Endodermal cell (in vitro differentiated cells): ENCODE results near the gene NCBP2L. TPM values are rescaled to one million over a fixed set of nuclear protein-coding genes. Genes with fewer than 3 reads are reported as not detected.

ENCODE experiments used
- DNase-seq: peaks from one replicate; pipeline ENCODE4 v3.0.0-alpha.2; 2017
- H3K27ac ChIP-seq: 2 replicates; pipeline ENCODE4 v1.5.1; 2013; ENCODE audit warnings: mild to moderate bottlenecking, low read depth, low read length, moderate library complexity
- H3K27me3 ChIP-seq: 2 replicates; pipeline ENCODE4 v1.6.1; 2013; ENCODE audit warnings: mild to moderate bottlenecking, low read length, moderate library complexity; ENCODE audit not compliant: insufficient read depth, control insufficient read depth, poor library complexity, severe bottlenecking
- H3K36me3 ChIP-seq: 2 replicates; pipeline ENCODE4 v1.7.0; 2013; ENCODE audit warnings: mild to moderate bottlenecking, low read length, moderate library complexity; ENCODE audit not compliant: control insufficient read depth, insufficient read depth
- H3K4me1 ChIP-seq: one replicate; pipeline ENCODE4 v1.7.0; 2013; ENCODE audit warnings: low read length; ENCODE audit not compliant: control insufficient read depth, insufficient read depth
- H3K4me3 ChIP-seq: 2 replicates; pipeline ENCODE4 v1.5.1; 2013; ENCODE audit warnings: mild to moderate bottlenecking, low read length, moderate library complexity
- H3K9ac ChIP-seq: 2 replicates; pipeline ENCODE4 v1.6.1; 2013; ENCODE audit warnings: mild to moderate bottlenecking, low read length, moderate library complexity; ENCODE audit not compliant: poor library complexity, severe bottlenecking; ENCODE audit errors: extremely low read depth
- H3K9me3 ChIP-seq: 2 replicates; pipeline ENCODE4 v1.6.1; 2013; ENCODE audit warnings: mild to moderate bottlenecking, low read length, moderate library complexity; ENCODE audit not compliant: control insufficient read depth
- H3K27ac Mint-ChIP-seq: 2 replicates; pipeline ENCODE4 v1.8.0; 2020; ENCODE audit warnings: mixed read lengths
- H3K27me3 Mint-ChIP-seq: 2 replicates; pipeline ENCODE4 v1.8.0; 2021; ENCODE audit warnings: mild to moderate bottlenecking, mixed read lengths; ENCODE audit not compliant: insufficient read depth
- H3K36me3 Mint-ChIP-seq: 2 replicates; pipeline ENCODE4 v1.8.0; 2020; ENCODE audit warnings: low read depth, mixed read lengths
- H3K4me1 Mint-ChIP-seq: 2 replicates; pipeline ENCODE4 v1.8.0; 2020; ENCODE audit warnings: mixed read lengths
- H3K4me3 Mint-ChIP-seq: 2 replicates; pipeline ENCODE4 v1.8.0; 2020; ENCODE audit warnings: mild to moderate bottlenecking, moderate library complexity, mixed read lengths
- H3K9me3 Mint-ChIP-seq: 2 replicates; pipeline ENCODE4 v1.8.0; 2020; ENCODE audit warnings: mild to moderate bottlenecking, mixed read lengths
- CTCF ChIP-seq: fragments of 200-600 bp; sonication (generic); conservative IDR thresholded peaks from 2 replicates; pipeline ENCODE4 v1.5.0; 2021; ENCODE audit warnings: antibody characterized with exemption, mild to moderate bottlenecking
- WGBS, 2 experiments: methylation state at CpG; one replicate each; pipeline versions ENCODE4 v1.1.5 to v1.1.7; 2013; ENCODE audit warnings: missing lambda C conversion rate in 2 of 2, mixed read lengths in 1 of 2; ENCODE audit not compliant: insufficient coverage in 1 of 2, insufficient read length in 1 of 2; 5-methylcytosine and 5-hydroxymethylcytosine counted together
- total RNA-seq, 2 donors: library from RNA; stranded (reverse); fragmentation: NEBNext Ultra II Directional in 1 of 2; extraction: Animal tissue kit (Norgen Biotek cat#: 25700) in 1 of 2; gene quantifications; 2 replicates in 1 of 2; 3 replicates in 1 of 2; pipeline ENCODE4 v1.2.1, GENCODE V29; 2021

The NCBP2L gene
- total RNA-seq, 2 donors from 2014 or later, result not detected

- DNase-seq, result peak; percentile 55
Measured at GRCh38 chrX:107738272-107738671, 39.3 kb upstream of the NCBP2L start.

GRCh38 chrX:107738768-107739167, 38.8 kb upstream of the NCBP2L start:
- no peak overlapping the region for H3K4me3 ChIP-seq
- no peaks in the 10 kb centered on the region for H3K36me3 ChIP-seq
- no peak overlapping the region for H3K9ac ChIP-seq
- no peaks in the 10 kb centered on the region for H3K9me3 ChIP-seq
- H3K4me1 Mint-ChIP-seq, result peaks cover 29% of the 10 kb centered on the region
- TF ChIP-seq CTCF, result no peak
- WGBS, 2 experiments, result 80 to 95% methylated on average over 1 to 8 of the region's 8 CpGs
- peaks cover 68% of the 10 kb centered on the region for H3K27me3 ChIP-seq
- no peak overlapping the region for H3K27ac Mint-ChIP-seq
- H3K4me3 Mint-ChIP-seq, result no peak overlapping the region
- DNase-seq, result no peak
- H3K27ac ChIP-seq, result no peak overlapping the region
- H3K4me1 ChIP-seq, result no peaks in the 10 kb centered on the region
- H3K36me3 Mint-ChIP-seq, result no peaks in the 10 kb centered on the region
- peaks cover 9% of the 10 kb centered on the region for H3K9me3 Mint-ChIP-seq
- H3K27me3 Mint-ChIP-seq, result peaks cover 87% of the 10 kb centered on the region

More at GRCh38 chrX:107738272-107738671, 39.3 kb upstream of the NCBP2L start:
- H3K9me3 ChIP-seq, result no peaks in the 10 kb centered on the region
- Mint-ChIP-seq H3K27me3 (peaks cover 87% of the 10 kb centered on the region), H3K36me3 (no peaks in the 10 kb centered on the region), H3K27ac (no peak overlapping the region), H3K9me3 (peaks cover 9% of the 10 kb centered on the region), H3K4me1 (peaks cover 29% of the 10 kb centered on the region), H3K4me3 (no peak overlapping the region)
- H3K27ac ChIP-seq, result no peak overlapping the region
- H3K4me3 ChIP-seq, result no peak overlapping the region
- no peak overlapping the region for H3K9ac ChIP-seq
- TF ChIP-seq CTCF, result peak; percentile 17
- no peaks in the 10 kb centered on the region for H3K36me3 ChIP-seq
- WGBS, 2 experiments, result 87% methylated on average over 4 of the region's 5 CpGs; no CpG with 5 or more reads in 1 of the 2 experiments
- H3K4me1 ChIP-seq, result no peaks in the 10 kb centered on the region
- peaks cover 64% of the 10 kb centered on the region for H3K27me3 ChIP-seq

GRCh38 chrX:107739541-107739940, 38.0 kb upstream of the NCBP2L start:
- H3K27me3 ChIP-seq, result peaks cover 71% of the 10 kb centered on the region
- no peaks in the 10 kb centered on the region for H3K36me3 ChIP-seq
- no peaks in the 10 kb centered on the region for H3K4me1 ChIP-seq
- Mint-ChIP-seq H3K9me3 (peaks cover 9% of the 10 kb centered on the region), H3K36me3 (no peaks in the 10 kb centered on the region), H3K27me3 (peaks cover 87% of the 10 kb centered on the region), H3K4me1 (peaks cover 29% of the 10 kb centered on the region), H3K4me3 (no peak overlapping the region), H3K27ac (no peak overlapping the region)
- no peak overlapping the region for H3K27ac ChIP-seq
- TF ChIP-seq CTCF, result no peak
- no peak overlapping the region for H3K4me3 ChIP-seq
- WGBS, 2 experiments, result 93% methylated on average over 3 of the region's 3 CpGs; no CpG with 5 or more reads in 1 of the 2 experiments
- no peak for DNase-seq
- H3K9me3 ChIP-seq, result no peaks in the 10 kb centered on the region
- H3K9ac ChIP-seq, result no peak overlapping the region
